H1 (cell line): ENCODE results near the gene RPTOR. TPM values are rescaled to one million over a fixed set of nuclear protein-coding genes. Genes with fewer than 3 reads are reported as not detected.

ENCODE experiments used
- CTCF ChIA-PET: fragments of 300-600 bp; sonication (Branson Sonifier 250); formaldehyde crosslinking; loops from one replicate; lab custom pipeline; 2021; ENCODE audit not compliant: partially characterized antibody; lab: Charles Lee
- POLR2A ChIA-PET: fragments of 300-600 bp; sonication (Branson Sonifier 250); formaldehyde crosslinking; loops from one replicate; lab custom pipeline; 2021; ENCODE audit warnings: inconsistent platforms; ENCODE audit not compliant: partially characterized antibody; lab: Charles Lee
- DNase-seq, 2 experiments: peaks; one replicate each; pipeline versions ENCODE4 v3.0.0 to v3.0.0-alpha.2; 2010 to 2022; ENCODE audit warnings: low spot score in 2 of 2, low read depth in 1 of 2, mixed read lengths in 1 of 2
- FAIRE-seq: peaks from 2 replicates; lab custom pipeline; 2011; peaks lifted over from hg19 to GRCh38; lab: Jason Lieb, UNC
- H2AFZ ChIP-seq: 2 replicates; pipeline ENCODE4 v1.8.1; 2012; ENCODE audit warnings: low read length, inconsistent platforms
- H2AK5ac ChIP-seq: 2 replicates; pipeline ENCODE4 v1.6.1; 2013; ENCODE audit warnings: low read depth, low read length
- H2BK120ac ChIP-seq: replicated peaks from 2 replicates; pipeline ENCODE3; 2013; ENCODE audit warnings: low read depth, low read length, inconsistent platforms
- H2BK12ac ChIP-seq: 2 replicates; pipeline ENCODE4 v1.6.1; 2013; ENCODE audit warnings: low read depth, low read length
- H2BK15ac ChIP-seq: 2 replicates; pipeline ENCODE4 v1.6.1; 2013; ENCODE audit warnings: low read length
- H2BK20ac ChIP-seq: 2 replicates; pipeline ENCODE4 v1.6.1; 2013; ENCODE audit warnings: low read length
- H2BK5ac ChIP-seq: 2 replicates; pipeline ENCODE4 v1.6.1; 2013; ENCODE audit warnings: low read depth, low read length
- H3K14ac ChIP-seq: 2 replicates; pipeline ENCODE4 v1.6.1; 2013; ENCODE audit warnings: inconsistent platforms; ENCODE audit not compliant: insufficient read length
- H3K18ac ChIP-seq: 2 replicates; pipeline ENCODE4 v1.6.1; 2013; ENCODE audit warnings: low read length; ENCODE audit errors: extremely low read depth
- H3K23ac ChIP-seq: 2 replicates; pipeline ENCODE4 v1.6.1; 2013; ENCODE audit warnings: inconsistent platforms; ENCODE audit not compliant: insufficient read length
- H3K23me2 ChIP-seq: 2 replicates; pipeline ENCODE4 v1.6.1; 2013; ENCODE audit warnings: low read depth, low read length
- H3K27ac ChIP-seq: 2 replicates; pipeline ENCODE4 v1.6.1; 2011; ENCODE audit warnings: low read depth, low read length, inconsistent platforms
- H3K27me3 ChIP-seq, 4 experiments: replicated peaks in 1 of 4; 1 replicate in 1 of 4; 2 replicates in 3 of 4; pipeline versions ENCODE4 v1.6.1 to v1.8.1; 2011 to 2013; ENCODE audit warnings: low read length in 3 of 4, mild to moderate bottlenecking in 3 of 4, inconsistent platforms in 2 of 4, mixed read lengths in 2 of 4, moderate library complexity in 1 of 4; ENCODE audit not compliant: control insufficient read depth in 3 of 4, insufficient read depth in 3 of 4; ENCODE audit errors: extremely low read depth in 1 of 4
- H3K36me3 ChIP-seq, 4 experiments: 2 replicates each; pipeline versions ENCODE4 v1.6.1 to v1.8.1; 2011 to 2013; ENCODE audit warnings: mild to moderate bottlenecking in 4 of 4, low read length in 3 of 4, moderate library complexity in 2 of 4, control low read depth in 1 of 4, inconsistent platforms in 1 of 4; ENCODE audit not compliant: insufficient read depth in 4 of 4, control insufficient read depth in 2 of 4
- H3K4ac ChIP-seq: replicated peaks from 2 replicates; pipeline ENCODE3; 2013; ENCODE audit warnings: low read length, low read depth, mixed read lengths, inconsistent platforms; ENCODE audit not compliant: insufficient read length
- H3K4me1 ChIP-seq, 4 experiments: replicated peaks in 1 of 4; 1 replicate in 1 of 4; 2 replicates in 3 of 4; pipeline versions ENCODE4 v1.6.1 to v1.8.1; 2011 to 2013; ENCODE audit warnings: low read length in 3 of 4, inconsistent platforms in 2 of 4, mixed read lengths in 1 of 4; ENCODE audit not compliant: insufficient read depth in 4 of 4, control insufficient read depth in 3 of 4
- H3K4me2 ChIP-seq, 2 experiments: 2 replicates each; pipeline versions ENCODE4 v1.6.1 to v1.8.1; 2011 to 2013; ENCODE audit warnings: low read depth in 2 of 2, low read length in 2 of 2, control low read depth in 1 of 2, inconsistent platforms in 1 of 2, mild to moderate bottlenecking in 1 of 2; ENCODE audit not compliant: insufficient read depth in 1 of 2
- H3K4me3 ChIP-seq, 4 experiments: fragments of 200-600, 300-600 bp in 1 of 4; sonication (generic), shearing (Covaris generic), sonication (Bioruptor Twin) in 1 of 4; 2 replicates each; pipeline versions ENCODE4 v1.5.1 to v1.8.1; 2011 to 2016; ENCODE audit warnings: low read length in 4 of 4, low read depth in 3 of 4, control low read depth in 2 of 4, inconsistent platforms in 2 of 4, mild to moderate bottlenecking in 2 of 4, mixed read lengths in 1 of 4, moderate library complexity in 1 of 4; ENCODE audit not compliant: insufficient read depth in 2 of 4; ENCODE audit errors: extremely low read depth in 1 of 4
- H3K56ac ChIP-seq: replicated peaks from 2 replicates; pipeline ENCODE3; 2013; ENCODE audit warnings: low read depth, mild to moderate bottlenecking, mixed read lengths, low read length, inconsistent platforms; ENCODE audit not compliant: insufficient read length
- H3K79me1 ChIP-seq: 2 replicates; pipeline ENCODE4 v1.6.1; 2013; ENCODE audit warnings: low read depth, low read length, control low read depth
- H3K79me2 ChIP-seq, 2 experiments: 2 replicates each; pipeline versions ENCODE4 v1.6.1 to v1.8.1; 2012 to 2013; ENCODE audit warnings: low read length in 2 of 2, mild to moderate bottlenecking in 2 of 2, inconsistent platforms in 1 of 2; ENCODE audit not compliant: insufficient read depth in 2 of 2, control insufficient read depth in 1 of 2
- H3K9ac ChIP-seq, 4 experiments: replicated peaks in 1 of 4; 1 replicate in 1 of 4; 2 replicates in 3 of 4; pipeline versions ENCODE4 v1.6.1 to v1.8.1; 2011 to 2013; ENCODE audit warnings: low read depth in 3 of 4, low read length in 3 of 4, control low read depth in 2 of 4, mild to moderate bottlenecking in 2 of 4, moderate library complexity in 2 of 4, inconsistent platforms in 1 of 4; ENCODE audit errors: extremely low read depth in 1 of 4
- H3K9me3 ChIP-seq, 2 experiments: 2 replicates each; pipeline versions ENCODE4 v1.6.1 to v1.8.1; 2012 to 2013; ENCODE audit warnings: mild to moderate bottlenecking in 2 of 2, moderate library complexity in 2 of 2, control low read depth in 1 of 2, inconsistent platforms in 1 of 2, low read depth in 1 of 2, low read length in 1 of 2, mixed read lengths in 1 of 2; ENCODE audit not compliant: insufficient read depth in 2 of 2
- H4K20me1 ChIP-seq, 2 experiments: replicated peaks in 1 of 2; 2 replicates each; pipeline versions ENCODE3 to v1.8.1; 2011 to 2013; ENCODE audit warnings: inconsistent platforms in 2 of 2, low read length in 2 of 2, mild to moderate bottlenecking in 1 of 2; ENCODE audit not compliant: insufficient read depth in 2 of 2, control insufficient read depth in 1 of 2
- H4K5ac ChIP-seq: 2 replicates; pipeline ENCODE4 v1.6.1; 2013; ENCODE audit warnings: low read length, low read depth, mixed read lengths, inconsistent platforms; ENCODE audit not compliant: insufficient read length
- H4K8ac ChIP-seq: 2 replicates; pipeline ENCODE4 v1.8.0; 2013; ENCODE audit warnings: mild to moderate bottlenecking, moderate library complexity, low read length, inconsistent platforms; ENCODE audit not compliant: insufficient read depth; ENCODE audit errors: extremely low read depth
- H4K91ac ChIP-seq: replicated peaks from 2 replicates; pipeline ENCODE3; 2013; ENCODE audit warnings: low read length, mixed read lengths, inconsistent platforms; ENCODE audit not compliant: insufficient read length
- CBX8 ChIP-seq: fragments of 300-800, 300-1000 bp; sonication (generic); IDR thresholded peaks from 2 replicates; pipeline ENCODE4 v1.7.1; 2016; ENCODE audit warnings: low read depth, low read length, borderline replicate concordance
- RFX5 ChIP-seq: IDR thresholded peaks from 2 replicates; pipeline ENCODE4 v1.6.1; 2011; ENCODE audit warnings: low read depth, low read length, improper control_type of control experiment, borderline replicate concordance
- WGBS, 2 experiments: shearing (Covaris generic) in 1 of 2; methylation state at CpG; one replicate each; pipeline versions ENCODE4 v1.1.6 to v1.1.7; 2013 to 2015; ENCODE audit warnings: low lambda C conversion rate in 2 of 2, mixed read lengths in 2 of 2, inconsistent platforms in 1 of 2, low coverage in 1 of 2, missing lambda C conversion rate in 1 of 2; ENCODE audit not compliant: insufficient replicate concordance in 2 of 2, insufficient coverage in 1 of 2, insufficient read length in 1 of 2; ENCODE audit errors: extremely low coverage in 1 of 2, missing lambda C conversion rate in 1 of 2; 5-methylcytosine and 5-hydroxymethylcytosine counted together
- polyA plus RNA-seq, 7 experiments: library from polyadenylated mRNA; depleted of rRNA in 3 of 7; stranded (reverse) in 5 of 7; unstranded in 2 of 7; fragments of >200 nt in 5 of 7; fragments of 200-250 nt in 2 of 7; gene quantifications; 1 replicate in 5 of 7; 2 replicates in 1 of 7; 4 replicates in 1 of 7; pipeline versions ENCODE4 v1.2.1 to v1.2.3, GENCODE V29; 2011 to 2013; ENCODE audit warnings: missing spikeins in 2 of 7, mixed read lengths in 2 of 7
- total RNA-seq: library from RNA; stranded (reverse); fragmentation: NEBNext Ultra II Directional; extraction: Animal tissue kit (Norgen Biotek cat#: 25700); gene quantifications from 2 replicates; pipeline ENCODE4 v1.2.1, GENCODE V29; 2021

RPTOR gene
- total and polyA plus RNA-seq, 2 of the 8 experiments (the other 6 are each of a cell fraction or from before 2014, with no cell fraction given), result 6.9 to 28.7 TPM

DNA sequence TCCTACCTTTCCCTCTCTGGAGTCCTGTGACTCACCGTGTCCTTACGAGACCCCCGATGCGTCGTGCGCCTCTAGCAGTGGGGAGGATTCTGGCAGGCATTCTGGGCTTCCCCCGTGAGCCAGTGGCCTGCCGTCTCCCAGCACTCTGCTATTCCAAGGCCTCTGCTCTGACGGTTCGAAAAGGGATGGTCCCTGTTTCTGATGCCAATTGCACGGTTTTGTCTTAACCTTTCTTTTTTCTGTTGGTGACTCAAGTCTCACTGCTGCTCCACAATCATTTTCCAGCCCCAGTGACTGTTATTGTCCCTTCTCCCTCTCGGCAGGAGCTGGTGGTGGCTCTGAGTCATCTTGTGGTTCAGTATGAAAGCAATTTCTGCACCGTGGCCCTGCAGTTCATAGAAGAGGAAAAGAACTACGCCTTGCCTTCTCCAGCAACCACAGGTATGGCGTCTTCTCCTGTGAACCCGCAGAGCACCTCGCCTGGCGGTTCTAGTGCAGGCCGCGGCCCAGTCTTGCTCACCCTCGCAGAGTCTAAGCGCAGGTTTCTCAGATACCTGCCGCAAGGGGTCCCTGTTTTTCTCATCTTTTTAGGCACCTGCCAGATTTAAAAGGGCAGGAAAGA is 346.9 kb downstream of the RPTOR start:
- H4K91ac ChIP-seq, result no peak overlapping the region
- H4K5ac ChIP-seq, result no peak overlapping the region
- no peak overlapping the region for H2BK5ac ChIP-seq
- no peak overlapping the region for H3K4me2 ChIP-seq
- H2BK15ac ChIP-seq, result no peak overlapping the region
- H3K79me1 ChIP-seq, result no peaks in the 10 kb centered on the region
- peaks cover 0 to 6% (median 3%) of the 10 kb centered on the region in 4 experiments; a peak in 4 of 8 replicates for H3K36me3 ChIP-seq
- H2BK12ac ChIP-seq, result no peak overlapping the region
- no peak overlapping the region for H3K4ac ChIP-seq
- no peaks in the 10 kb centered on the region for H3K4me1 ChIP-seq
- TF ChIP-seq RFX5 (no peak), CBX8 (no peak)
- TF ChIP-seq, all 59 proteins: peak for 0
- Histone ChIP-seq H3K79me2 (no peaks in the 10 kb centered on the region), H2AK5ac (no peak overlapping the region), H3K56ac (no peak overlapping the region), H4K8ac (no peak overlapping the region), H2AFZ (no peak overlapping the region), H2BK120ac (no peak overlapping the region), H3K18ac (no peak overlapping the region), H3K27ac (no peak overlapping the region), H3K23ac (no peak overlapping the region), H4K20me1 (peaks cover 0 to 3% of the 10 kb centered on the region in 2 experiments), H3K23me2 (no peaks in the 10 kb centered on the region), H3K4me3 (no peak overlapping the region), H3K9me3 (no peaks in the 10 kb centered on the region), H3K9ac (no peak overlapping the region), H2BK20ac (no peak overlapping the region), H3K27me3 (no peaks in the 10 kb centered on the region; a peak in 1 of 7 replicates), H3K14ac (no peak overlapping the region)
- WGBS, 2 experiments, result 90% methylated on average over 23 of the region's 23 CpGs; no CpG with 5 or more reads in 1 of the 2 experiments
- POLR2A ChIA-PET, result interaction anchor here (0.7 kb wide), 1 partner anchor 65 kb away, joined by 4 read pairs; no protein-coding TSS in a partner anchor
- CTCF ChIA-PET, result interaction anchor here (0.6 to 1.2 kb wide), 3 partner anchors 10 to 232 kb away, joined by 3 to 4 read pairs (median 4); no protein-coding TSS in a partner anchor
- no peak for DNase-seq
- no peak for FAIRE-seq
